HepG2 (cell line): Measurements from ENCODE around the gene FBXL22. TPM values are rescaled to one million over a fixed set of nuclear protein-coding genes. Genes with fewer than 3 reads are reported as not detected.
A peak's percentile ranks its signal among the peaks of the same experiment; 100 is the strongest.

Source experiments
- ATAC-seq: fragments of 200-7000 bp; cut with Tn5 transposase; 3 replicates; pipeline ENCODE4 v1.9.1; 2020; ENCODE audit warnings: mild to moderate bottlenecking, moderate library complexity
- Bru-seq: library from RNA; stranded (reverse); fragments of 400-500 nt; gene quantifications from one replicate; lab custom pipeline; 2021; lab: Mats Ljungman, UMichigan
- BruChase-seq, 2 experiments: library from RNA; stranded (reverse); fragments of 400-500 nt; gene quantifications; one replicate each; lab custom pipeline; 2021; lab: Mats Ljungman, UMichigan
- BruUV-seq: library from RNA; stranded (reverse); fragments of 400-500 nt; replicated peaks from 2 replicates; lab custom pipeline; 2021; lab: Mats Ljungman, UMichigan
- CTCF ChIA-PET: fragments of 300-600 bp; formaldehyde crosslinking; extraction: SDS; loops from one replicate; lab custom pipeline; 2021; ENCODE audit warnings: low total read pairs, inconsistent platforms, low intra/inter-chr PET ratio; lab: Yijun Ruan, JAX
- POLR2A ChIA-PET: fragments of 350-600 bp; sonication (Branson Sonifier 250); formaldehyde crosslinking; loops from one replicate; lab custom pipeline; 2020; ENCODE audit warnings: antibody characterized with exemption, inconsistent platforms; lab: Yijun Ruan, JAX
- DNase-seq: peaks from one replicate; pipeline ENCODE4 v3.0.0-alpha.2; 2015; ENCODE audit warnings: low spot score
- FAIRE-seq: peaks from 3 replicates; lab custom pipeline; 2011; peaks lifted over from hg19 to GRCh38; lab: Jason Lieb, UNC
- H2AFZ ChIP-seq: one replicate; pipeline ENCODE4 v1.6.1; 2011; ENCODE audit warnings: low read length, inconsistent platforms
- H3K27ac ChIP-seq: fragments of 300-600 bp; 3 replicates; pipeline ENCODE4 v1.8.0; 2011; ENCODE audit warnings: mixed run types, mild to moderate bottlenecking, mixed read lengths, low read length, inconsistent platforms; ENCODE audit not compliant: insufficient read depth; ENCODE audit errors: extremely low read length
- H3K27me3 ChIP-seq, 2 experiments: fragments of 200-600 bp in 1 of 2; 2 replicates in 1 of 2; 3 replicates in 1 of 2; pipeline versions ENCODE4 v1.6.0 to v1.8.0; 2011; ENCODE audit warnings: low read length in 2 of 2, mild to moderate bottlenecking in 2 of 2, moderate library complexity in 2 of 2, inconsistent platforms in 1 of 2; ENCODE audit not compliant: insufficient read depth in 2 of 2, control insufficient read depth in 1 of 2
- H3K36me3 ChIP-seq, 2 experiments: fragments of 200-600 bp in 1 of 2; replicated peaks in 1 of 2; 2 replicates in 1 of 2; 3 replicates in 1 of 2; pipeline versions ENCODE4 v1.5.1 to v1.8.0; 2011; ENCODE audit warnings: low read length in 2 of 2, inconsistent platforms in 1 of 2; ENCODE audit not compliant: insufficient read depth in 2 of 2, control insufficient read depth in 1 of 2
- H3K4me1 ChIP-seq: 2 replicates; pipeline ENCODE4 v1.5.1; 2012; ENCODE audit warnings: low read length, inconsistent platforms; ENCODE audit not compliant: insufficient read depth
- H3K4me2 ChIP-seq: 2 replicates; pipeline ENCODE4 v1.6.0; 2011; ENCODE audit warnings: low read depth, low read length, inconsistent platforms
- H3K4me3 ChIP-seq, 3 experiments: fragments of 200-600 bp in 1 of 3; sonication (generic), shearing (Covaris generic) in 1 of 3; replicated peaks in 1 of 3; 2 replicates each; pipeline ENCODE4 v1.5.1; 2011 to 2016; ENCODE audit warnings: low read length in 3 of 3, inconsistent platforms in 2 of 3, low read depth in 2 of 3, mild to moderate bottlenecking in 2 of 3, control low read depth in 1 of 3, mixed read lengths in 1 of 3; ENCODE audit not compliant: insufficient read depth in 1 of 3
- H3K79me2 ChIP-seq: one replicate; pipeline ENCODE4 v1.6.1; 2011; ENCODE audit warnings: low read length, inconsistent platforms; ENCODE audit not compliant: insufficient read depth
- H3K9ac ChIP-seq: 2 replicates; pipeline ENCODE4 v1.6.0; 2011; ENCODE audit warnings: mild to moderate bottlenecking, low read depth, low read length, inconsistent platforms; ENCODE audit not compliant: insufficient read depth
- H3K9me3 ChIP-seq: 2 replicates; pipeline ENCODE4 v1.5.1; 2012; ENCODE audit warnings: mild to moderate bottlenecking, low read length
- H4K20me1 ChIP-seq: 2 replicates; pipeline ENCODE4 v1.6.0; 2011; ENCODE audit warnings: inconsistent platforms, mild to moderate bottlenecking, low read length, moderate library complexity; ENCODE audit not compliant: insufficient read depth
- ARID4A ChIP-seq: sonication (generic); formaldehyde crosslinking; IDR thresholded peaks from 2 replicates; pipeline ENCODE4 v1.5.0; 2020; ENCODE audit warnings: mild to moderate bottlenecking, missing genetic modification reagents, borderline replicate concordance
- HDAC1 ChIP-seq: sonication (generic); formaldehyde crosslinking; IDR thresholded peaks from 2 replicates; pipeline ENCODE4 v1.5.1; 2020; ENCODE audit warnings: mild to moderate bottlenecking, missing genetic modification reagents
- POLR2G ChIP-seq: fragments of 200-400 bp; formaldehyde crosslinking; IDR thresholded peaks from 2 replicates; pipeline ENCODE4 v1.6.1; 2018; ENCODE audit warnings: mild to moderate bottlenecking, low read depth, low read length, moderate library complexity
- RBFOX2 ChIP-seq: fragments of 200-400 bp; formaldehyde crosslinking; IDR thresholded peaks from 2 replicates; pipeline ENCODE4 v1.6.1; 2017; ENCODE audit warnings: low read depth, mild to moderate bottlenecking, low read length
- ZNF839 ChIP-seq: sonication (generic); formaldehyde crosslinking; IDR thresholded peaks from 2 replicates; pipeline ENCODE4 v1.4.0; 2020; ENCODE audit warnings: missing genetic modification reagents, mild to moderate bottlenecking, borderline replicate concordance
- WGBS: methylation state at CpG from one replicate; pipeline ENCODE4 v1.1.6; 2017; ENCODE audit warnings: low lambda C conversion rate; 5-methylcytosine and 5-hydroxymethylcytosine counted together
- in situ Hi-C: cut with HindIII; loops from 2 replicates; pipeline ENCODE4 v1.10.0; 2017; ENCODE audit warnings: low pct_unique_long_range_greater_than_20kb; ENCODE audit not compliant: extremely low pct_ligation_motif_present
- intact Hi-C: fragments of 100-400 bp; cut with micrococcal nuclease; formaldehyde crosslinking; loops from one replicate; pipeline ENCODE4 v1.10.0; 2022; ENCODE audit not compliant: unreplicated experiment
- long read RNA-seq, 2 experiments: library from RNA in 1 of 2; library from polyadenylated mRNA in 1 of 2; stranded (forward) in 1 of 2; unstranded in 1 of 2; transcript quantifications; one replicate each; pipeline ENCODE4 v2.0.0, GENCODE V29; 2019 to 2022
- polyA minus RNA-seq, 3 experiments: library from RNA; depleted of rRNA, polyadenylated mRNA; stranded (reverse); fragments of >200 nt; gene quantifications; 2 replicates each; pipeline ENCODE4 v1.2.3, GENCODE V29; 2011; ENCODE audit warnings: low replicate concordance in 1 of 3
- polyA plus RNA-seq, 8 experiments: library from polyadenylated mRNA; depleted of rRNA in 3 of 8; stranded (reverse) in 7 of 8; unstranded in 1 of 8; fragments of >200 nt; fragmentation: Illumina TruSeq in 4 of 8; extraction: Trizol in 4 of 8; gene quantifications; 2 replicates each; pipeline versions ENCODE4 v1.2.1 to v1.2.3, GENCODE V29; 2011 to 2016; ENCODE audit warnings: low read depth in 4 of 8, missing spikeins in 1 of 8, mixed read lengths in 1 of 8; ENCODE audit not compliant: insufficient read depth in 1 of 8
- total RNA-seq, 5 experiments: library from RNA; depleted of rRNA; stranded (reverse); fragments of >200 nt; fragmentation: Illumina TruSeq; extraction: Trizol; gene quantifications; 2 replicates each; pipeline ENCODE4 v1.2.3, GENCODE V29; 2016; ENCODE audit warnings: low read depth in 1 of 5
- TF ChIP-seq, protein P1 (sequence below): sonication (generic); formaldehyde crosslinking; conservative IDR thresholded peaks from 2 replicates; pipeline ENCODE4 v1.8.0; 2022; ENCODE audit warnings: low read depth, missing genetic modification reagents

FBXL22 gene, protein sequence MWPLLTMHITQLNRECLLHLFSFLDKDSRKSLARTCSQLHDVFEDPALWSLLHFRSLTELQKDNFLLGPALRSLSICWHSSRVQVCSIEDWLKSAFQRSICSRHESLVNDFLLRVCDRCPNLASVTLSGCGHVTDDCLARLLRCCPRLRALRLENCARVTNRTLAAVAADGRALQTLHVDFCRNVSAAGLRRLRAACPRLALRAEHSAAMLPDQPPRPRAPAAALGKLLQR
- total RNA-seq (2016; rRNA removed; fragmentation: Illumina TruSeq; extraction: Trizol): 0.20 and 0.33 TPM in 2 replicates
- total RNA-seq (2016; cell fraction: cytosol; rRNA removed; fragmentation: Illumina TruSeq; extraction: Trizol; ENCODE audit: low read depth): 0.44 and 0.71 TPM in 2 replicates
- 0.19 and 0.50 TPM in 2 replicates for total RNA-seq (2016; cell fraction: insoluble cytoplasmic fraction; rRNA removed; fragmentation: Illumina TruSeq; extraction: Trizol)
- total RNA-seq (2016; cell fraction: membrane; rRNA removed; fragmentation: Illumina TruSeq; extraction: Trizol): 0.52 and 0.59 TPM in 2 replicates
- 0.47 and 1.1 TPM in 2 replicates for total RNA-seq (2016; cell fraction: nucleus; rRNA removed; fragmentation: Illumina TruSeq; extraction: Trizol)
- 0.09 and 0.15 TPM in 2 replicates for polyA plus RNA-seq (2011; rRNA removed)
- polyA plus RNA-seq (2011; cell fraction: cytosol; rRNA removed): 0.18 and 0.27 TPM in 2 replicates
- polyA plus RNA-seq (2011; cell fraction: nucleus; rRNA removed): 0.43 and 0.68 TPM in 2 replicates
- polyA plus RNA-seq (2012): 0.17 and 0.48 TPM in 2 replicates
- polyA plus RNA-seq (2016; cell fraction: cytosol; fragmentation: Illumina TruSeq; extraction: Trizol; ENCODE audit: low read depth): 0.26 and 0.31 TPM in 2 replicates
- polyA plus RNA-seq (2016; cell fraction: insoluble cytoplasmic fraction; fragmentation: Illumina TruSeq; extraction: Trizol; ENCODE audit: low read depth): 0.45 and 0.47 TPM in 2 replicates
- 0.47 and 0.55 TPM in 2 replicates for polyA plus RNA-seq (2016; cell fraction: membrane; fragmentation: Illumina TruSeq; extraction: Trizol; ENCODE audit: low read depth)
- 0.40 and 1.6 TPM in 2 replicates for polyA plus RNA-seq (2016; cell fraction: nucleus; fragmentation: Illumina TruSeq; extraction: Trizol; ENCODE audit: insufficient read depth, low read depth)
- 0.54 and 0.63 TPM in 2 replicates for polyA minus RNA-seq (2011; rRNA and poly(A)+ RNA removed; ENCODE audit: low replicate concordance)
- not detected in 2 replicates for polyA minus RNA-seq (2011; cell fraction: cytosol; rRNA and poly(A)+ RNA removed)
- polyA minus RNA-seq (2011; cell fraction: nucleus; rRNA and poly(A)+ RNA removed): 0.99 and 1.2 TPM in 2 replicates
- percentile 54 among the genes with signal in this experiment for Bru-seq, nascent RNA
- percentile 50 among the genes with signal in this experiment for BruChase-seq, experiment 1, labeled RNA remaining after a 6-hour chase
- percentile 48 among the genes with signal in this experiment for BruChase-seq, experiment 2, labeled RNA remaining after a 2-hour chase
- long read RNA-seq, experiment 1, partial matches to known transcripts: 0 of 3 reads
- long read RNA-seq, experiment 1, other reads (novel, unspliced or antisense): 2 of 3 reads
- long read RNA-seq, experiment 2, partial matches to known transcripts: 0 of 2 reads
- long read RNA-seq, experiment 2, other reads (novel, unspliced or antisense): 2 of 2 reads

GRCh38 chr15:63597038-63597790, at the start of gene FBXL22:
TSS of gene FBXL22 (plus strand) at chr15:63597387. CDS start at chr15:63597393, 6 bp downstream.
- in situ Hi-C loops: no loop called here
- BruUV-seq: no TSS peak
- no peaks in the 10 kb centered on the region for H3K79me2 ChIP-seq
- H3K9me3 ChIP-seq: no peaks in the 10 kb centered on the region
- WGBS: 72% methylated on average over 17 of the region's 23 CpGs
- no peak for DNase-seq
- ChIA-PET CTCF (no interaction called here), POLR2A (interaction anchor here (1.4 to 1.5 kb wide), 2 partner anchors 13 to 130 kb away, joined by 3 to 4 read pairs; no protein-coding TSS in a partner anchor)
- H2AFZ ChIP-seq: no peak within 1 kb of the TSS
- no peak for FAIRE-seq
- intact Hi-C loops: loop anchor here (5.0 kb wide), 2 partner anchors 130 to 305 kb away; no protein-coding TSS in a partner anchor
- peaks cover 2 to 7% of the 10 kb centered on the region in 2 experiments; a peak in 3 of 5 replicates for H3K36me3 ChIP-seq
- no peak for ATAC-seq
- peak within 1 kb of the TSS in 1 of 3 experiments; percentile 88; a peak in 2 of 6 replicates for H3K4me3 ChIP-seq
- no peaks in the 10 kb centered on the region; a peak in 1 of 5 replicates for H3K27me3 ChIP-seq
- H4K20me1 ChIP-seq: no peaks in the 10 kb centered on the region
- no peak within 1 kb of the TSS for H3K27ac ChIP-seq
- peak within 1 kb of the TSS; percentile 99 for H3K4me2 ChIP-seq
- H3K9ac ChIP-seq: no peak within 1 kb of the TSS
- H3K4me1 ChIP-seq: peaks cover 40% of the 10 kb centered on the region
- 0 out of 2 replicates have a peak, but pooled peaks have one; percentile 13 for TF ChIP-seq ARID4A (CRISPR knock-in tag)
- peak; percentile 28; the same call in 1 of the 2 replicates for TF ChIP-seq HDAC1
- TF ChIP-seq ZNF839 (CRISPR knock-in tag): no peak
- peak; percentile 57; the same call in 1 of the 2 replicates for TF ChIP-seq POLR2G
- 0 out of 2 replicates have a peak, but pooled peaks have one; percentile 26 for TF ChIP-seq RBFOX2
- TF ChIP-seq, protein P1, sequence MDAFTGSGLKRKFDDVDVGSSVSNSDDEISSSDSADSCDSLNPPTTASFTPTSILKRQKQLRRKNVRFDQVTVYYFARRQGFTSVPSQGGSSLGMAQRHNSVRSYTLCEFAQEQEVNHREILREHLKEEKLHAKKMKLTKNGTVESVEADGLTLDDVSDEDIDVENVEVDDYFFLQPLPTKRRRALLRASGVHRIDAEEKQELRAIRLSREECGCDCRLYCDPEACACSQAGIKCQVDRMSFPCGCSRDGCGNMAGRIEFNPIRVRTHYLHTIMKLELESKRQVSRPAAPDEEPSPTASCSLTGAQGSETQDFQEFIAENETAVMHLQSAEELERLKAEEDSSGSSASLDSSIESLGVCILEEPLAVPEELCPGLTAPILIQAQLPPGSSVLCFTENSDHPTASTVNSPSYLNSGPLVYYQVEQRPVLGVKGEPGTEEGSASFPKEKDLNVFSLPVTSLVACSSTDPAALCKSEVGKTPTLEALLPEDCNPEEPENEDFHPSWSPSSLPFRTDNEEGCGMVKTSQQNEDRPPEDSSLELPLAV (CRISPR knock-in tag): no peak
